Measurements from ENCODE around the gene ZNF555.
"Not testable (repeated sequence)": the region's sequence is repeated elsewhere in the genome, so short reads cannot be mapped to it uniquely, and the experiment has no call there.

The ZNF555 gene

DNA sequence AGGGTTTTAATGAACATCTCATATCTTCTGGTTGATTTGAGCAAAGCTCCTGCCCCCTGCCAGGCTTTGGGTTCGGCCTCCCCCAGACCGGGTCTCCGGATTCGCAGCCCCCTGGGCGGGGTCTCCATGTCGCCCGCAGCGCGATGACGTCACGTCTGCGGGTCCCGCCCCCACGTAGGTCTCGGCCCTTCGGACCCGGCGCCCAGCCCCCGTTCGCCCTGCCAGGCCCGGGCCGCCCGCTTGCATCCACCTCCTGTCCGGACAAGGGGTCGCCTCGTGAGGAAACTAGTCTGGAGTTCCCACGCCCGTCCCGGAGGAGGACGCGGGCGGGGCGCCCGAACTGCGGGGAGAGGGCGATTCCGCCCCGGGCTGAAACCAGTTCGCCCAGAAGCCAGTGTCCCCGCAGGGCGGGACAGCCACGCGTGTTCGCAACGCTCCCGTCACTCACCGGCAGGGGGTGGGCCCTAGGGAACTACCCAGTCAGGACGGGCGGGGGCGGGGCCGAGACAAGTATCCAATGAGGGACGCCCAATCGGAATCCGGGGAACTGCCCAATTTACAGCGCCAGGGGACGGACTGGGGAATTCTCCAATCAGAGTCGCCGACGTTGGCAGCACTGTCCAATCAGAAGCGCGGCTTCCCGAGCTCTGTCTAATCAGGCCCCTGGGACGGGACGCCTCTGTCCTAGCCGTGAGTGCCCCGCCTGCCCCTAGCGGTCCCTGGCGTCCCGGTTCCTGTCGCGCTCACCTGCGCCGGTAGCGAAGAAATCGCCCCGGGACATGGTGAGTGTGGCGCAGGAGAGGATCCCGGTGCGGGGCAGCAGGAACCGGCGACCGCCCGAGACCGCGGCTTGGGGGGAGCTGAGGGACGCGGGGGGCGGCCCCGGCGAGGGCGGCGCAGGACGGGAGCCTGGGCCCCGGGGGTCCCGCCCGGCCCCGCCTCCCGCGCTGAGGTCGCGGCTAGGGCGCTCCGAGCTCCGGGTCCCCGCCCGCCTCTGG is at the start of gene ZNF555:
Gene ZNF555 (plus strand): TSS at position 682 of the 998 bp plus-strand sequence. CDS start 98 bp downstream, at position 780.
- DNase-seq, result peak; percentile 97

DNA sequence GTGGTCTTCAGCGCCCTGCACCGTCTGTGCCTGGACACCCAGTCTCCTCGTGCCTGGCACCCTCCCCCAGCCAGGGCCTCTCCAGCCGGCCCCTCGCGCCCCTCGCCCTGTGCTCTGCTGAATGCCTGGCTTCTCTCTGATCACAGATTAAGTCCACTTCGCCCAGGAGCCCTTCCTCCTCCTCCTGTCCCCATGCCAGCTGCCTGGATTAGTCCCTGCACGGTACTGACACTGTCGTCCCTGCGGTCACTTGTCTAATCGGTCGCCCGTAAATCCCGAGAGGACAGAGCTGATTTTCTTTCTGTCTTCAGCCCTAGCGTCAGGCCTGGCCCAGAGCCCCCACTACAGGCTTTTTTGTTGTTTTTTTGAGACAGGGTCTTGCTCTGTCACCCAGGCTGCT is 49.4 kb upstream of the ZNF555 start:
- no peak for DNase-seq

DNA sequence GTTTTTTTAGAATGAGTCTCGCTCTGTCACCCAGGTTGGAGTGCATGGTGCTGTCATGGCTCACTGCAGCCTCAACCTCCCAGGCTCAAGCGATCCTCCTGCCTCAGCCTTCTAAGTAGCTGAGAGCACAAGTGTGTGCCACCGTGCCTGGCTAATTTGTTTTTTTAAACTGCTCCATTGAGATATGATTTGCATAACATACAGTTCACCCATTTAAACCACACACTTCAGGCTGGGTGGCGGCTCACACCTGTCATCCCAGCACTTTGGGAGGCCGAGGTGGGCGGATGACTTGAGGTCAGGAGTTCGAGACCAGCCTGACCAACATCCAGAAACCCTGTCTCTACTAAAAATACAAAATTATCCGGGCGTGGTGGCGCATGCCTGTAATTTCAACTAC is 48.6 kb upstream of the ZNF555 start:
- DNase-seq, result not testable (repeated sequence)

DNA sequence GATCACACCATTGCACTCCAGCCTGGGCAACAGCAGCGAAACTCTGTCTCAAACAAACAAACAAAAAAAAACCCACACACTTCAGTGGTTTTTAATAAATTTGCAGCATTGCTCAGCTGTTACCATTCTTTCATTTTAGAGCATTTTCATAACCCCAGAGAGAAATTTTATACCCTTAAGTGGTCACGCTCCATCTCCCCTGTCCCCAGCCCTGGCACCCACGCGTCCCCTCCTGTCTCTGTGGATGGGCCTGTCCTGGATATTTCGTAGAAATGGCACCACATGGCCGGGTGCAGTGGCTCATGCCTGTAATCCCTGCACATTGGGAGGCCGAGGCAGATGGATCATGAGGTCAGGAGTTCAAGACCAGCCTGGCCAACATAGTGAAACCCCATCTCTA is 48.1 kb upstream of the ZNF555 start:
- DNase-seq, result no peak

GRCh38 chr19:2793577-2793976 is 47.7 kb upstream of the ZNF555 start:
- DNase-seq, result no peak

GRCh38 chr19:2795827-2796658 is 45.2 kb upstream of the ZNF555 start:
- no peak for DNase-seq

- no peak for DNase-seq
These were observed 44.5 kb upstream of the ZNF555 start for GRCh38 chr19:2796659-2797266.

- DNase-seq, result no peak
These were observed 44.0 kb upstream of the ZNF555 start for GRCh38 chr19:2797280-2797679.

DNA sequence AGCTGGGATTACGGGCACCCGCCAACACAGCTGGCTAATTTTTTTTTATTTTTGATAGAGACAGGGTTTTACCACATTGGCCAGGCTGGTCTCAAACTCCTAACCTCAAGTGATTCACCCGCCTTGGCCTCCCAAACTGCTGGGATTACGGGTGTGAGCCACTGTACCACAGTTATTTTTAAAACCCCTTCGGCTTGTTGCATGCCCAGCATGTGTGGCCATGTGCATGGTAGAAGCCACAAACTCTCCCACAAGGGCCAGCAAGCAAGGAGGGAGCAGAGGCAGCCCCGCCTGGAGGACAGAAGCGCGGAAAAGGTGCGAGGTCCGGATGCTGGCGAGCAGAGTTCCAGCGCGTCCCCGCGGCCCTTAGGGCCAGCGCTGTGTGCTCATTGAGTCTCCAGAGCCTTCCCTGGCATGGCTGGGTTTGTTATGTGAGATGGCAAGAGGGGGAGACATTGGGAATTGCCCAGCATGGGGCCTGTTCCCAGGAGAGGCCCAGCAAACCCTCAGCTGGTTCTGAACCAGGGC is 43.1 kb upstream of the ZNF555 start:
- no peak for DNase-seq

- no peak for DNase-seq
These were observed 42.5 kb upstream of the ZNF555 start for GRCh38 chr19:2798733-2799132.

GRCh38 chr19:2799273-2800020 is 41.8 kb upstream of the ZNF555 start:
- no peak for DNase-seq

DNA sequence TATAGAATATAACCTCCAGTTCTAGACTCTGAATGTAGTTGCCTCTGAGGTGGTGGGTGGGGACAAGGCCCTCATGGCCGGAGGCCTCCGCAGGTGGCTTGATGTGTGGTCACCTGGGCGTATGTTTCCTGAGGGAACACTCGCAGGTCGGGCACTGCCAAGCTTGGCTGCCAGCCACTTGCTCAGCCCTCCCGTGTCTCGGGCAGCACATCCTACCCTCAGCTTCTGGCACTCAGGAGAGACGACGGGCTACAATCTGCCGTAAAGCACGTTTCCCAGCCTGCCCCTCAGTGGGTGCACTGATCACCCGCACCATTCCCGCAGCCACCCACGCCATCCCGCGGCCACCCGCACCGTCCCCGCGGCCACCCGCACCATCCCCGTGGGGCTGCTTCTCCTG is 40.8 kb upstream of the ZNF555 start:
- DNase-seq, result no peak

GRCh38 chr19:2802826-2803225 is 38.4 kb upstream of the ZNF555 start:
- no peak for DNase-seq

DNA sequence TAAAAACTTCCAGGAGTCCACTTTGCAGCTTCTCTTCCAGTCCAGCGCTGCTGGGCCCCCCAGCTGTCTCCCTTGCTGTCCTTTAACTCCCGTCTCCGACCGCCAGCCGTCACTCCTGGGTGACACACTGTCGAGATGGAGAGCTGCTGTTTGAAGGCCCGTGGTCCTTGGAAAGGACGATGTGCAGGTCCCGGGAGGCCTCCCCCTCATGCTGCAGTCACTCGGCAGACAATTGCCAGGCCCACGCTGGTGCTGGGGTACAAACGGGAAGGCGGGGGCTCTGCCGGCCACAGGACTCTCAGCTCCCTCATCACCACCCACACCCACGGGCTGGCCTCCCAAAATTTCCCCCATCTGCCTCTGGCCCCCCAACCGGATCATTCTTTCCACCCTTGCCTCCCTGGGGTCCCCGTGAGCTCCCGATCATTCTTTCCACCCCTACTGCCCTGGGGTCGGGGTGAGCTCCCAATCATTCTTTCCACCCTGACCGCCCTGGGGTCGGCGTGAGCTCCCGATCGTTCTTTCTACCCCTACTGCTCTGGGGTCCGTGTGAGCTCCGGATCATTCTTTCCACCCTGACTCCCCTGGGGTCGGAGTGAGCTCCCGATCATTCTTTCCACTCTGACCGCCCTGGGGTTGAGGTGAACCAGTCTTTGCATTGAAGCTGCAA is 37.7 kb upstream of the ZNF555 start:
- DNase-seq, result no peak

- DNase-seq, result no peak
These were observed 36.9 kb upstream of the ZNF555 start for GRCh38 chr19:2804156-2805004.

DNA sequence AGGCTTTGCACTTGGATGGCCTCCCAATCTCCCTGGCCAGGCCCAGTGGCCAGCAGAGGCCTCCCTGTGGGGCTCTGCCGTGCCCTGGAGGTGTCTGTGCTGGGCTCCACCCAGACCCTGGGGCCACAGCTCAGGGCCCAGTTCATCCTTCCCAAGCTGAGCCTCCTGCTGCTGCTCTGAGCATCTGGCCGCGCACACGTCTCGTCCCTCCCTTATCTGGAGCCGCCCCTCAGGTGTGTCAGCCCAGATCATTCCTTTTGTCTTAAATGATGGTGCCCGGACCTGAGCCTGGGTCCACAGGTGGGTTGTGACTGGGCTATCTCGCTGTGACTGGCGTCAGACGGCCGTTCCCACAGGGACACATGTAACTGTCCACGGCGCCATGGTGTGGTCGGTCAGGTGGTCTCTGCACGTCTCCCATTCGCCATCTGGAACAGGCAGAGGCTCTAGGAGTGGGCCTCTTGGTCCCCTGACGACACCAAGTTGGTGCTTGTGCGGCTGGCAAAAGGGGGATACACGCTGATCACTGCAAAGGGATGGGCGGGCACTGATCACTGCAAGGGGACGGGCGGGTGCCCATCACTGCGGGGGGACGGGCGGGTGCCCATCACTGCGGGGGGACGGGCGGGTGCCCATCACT is 35.9 kb upstream of the ZNF555 start:
- DNase-seq, result no peak

DNA sequence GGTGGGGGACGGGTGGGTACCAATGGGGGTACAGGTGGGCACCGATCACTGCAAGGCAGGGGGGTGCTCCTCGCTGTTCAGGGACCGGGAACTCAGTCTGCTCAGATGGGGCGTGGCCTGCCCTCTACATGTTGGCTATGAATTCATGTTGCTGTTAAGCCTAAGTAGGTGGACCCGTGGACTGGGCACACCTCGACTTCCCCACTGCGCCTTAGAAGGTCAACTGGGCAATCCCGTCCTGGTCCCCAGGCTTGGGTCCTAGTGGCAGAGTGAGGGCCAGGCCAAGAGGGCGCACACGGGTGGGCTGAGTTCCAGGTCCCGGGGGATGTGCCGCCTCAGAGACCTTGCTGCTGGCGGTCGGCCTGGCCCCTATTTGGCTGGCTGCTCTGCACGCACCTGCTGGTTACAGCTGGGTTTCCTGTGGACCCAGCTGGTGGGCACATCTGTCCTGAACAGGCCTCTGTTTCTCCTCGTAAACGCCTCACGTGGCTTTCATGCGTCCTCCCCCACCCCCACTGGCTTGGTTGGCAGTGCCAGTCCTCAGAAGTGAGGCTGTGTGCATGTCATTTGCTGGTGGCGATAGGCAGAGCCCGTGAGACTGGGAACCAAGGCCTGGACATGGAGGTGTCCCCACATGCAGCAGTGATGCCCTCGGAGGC is 35.2 kb upstream of the ZNF555 start:
- no peak for DNase-seq

- DNase-seq, result no peak
These were observed 34.4 kb upstream of the ZNF555 start for GRCh38 chr19:2806736-2807378.

All from activated T-cell treated with anti-CD3 and anti-CD28 coated beads, Interleukin-2, amount 50 U/mL, for 1 hour (primary cell).